ENCODE data around the gene ZNF611. TPM values are rescaled to one million over a fixed set of nuclear protein-coding genes. Genes with fewer than 3 reads are reported as not detected.
"Not testable (repeated sequence)": the region's sequence is repeated elsewhere in the genome, so short reads cannot be mapped to it uniquely, and the experiment has no call there.

The ZNF611 gene
- total RNA-seq, 1 experiment from 2014 or later = 7.5 TPM

- DNase-seq (ENCODE audit: low spot score) = no peak
These were observed 18.3 kb downstream of the ZNF611 start for GRCh38 chr19:52716522-52716921.

GRCh38 chr19:52715902-52716301 is 18.9 kb downstream of the ZNF611 start:
- not testable (repeated sequence) for DNase-seq (ENCODE audit: low spot score)

GRCh38 chr19:52715330-52715729 is 19.5 kb downstream of the ZNF611 start:
- DNase-seq (ENCODE audit: low spot score) = not testable (repeated sequence)

- not testable (repeated sequence) for DNase-seq (ENCODE audit: low spot score)
These were observed 21.8 kb downstream of the ZNF611 start for GRCh38 chr19:52713051-52713450.

- DNase-seq (ENCODE audit: low spot score) = not testable (repeated sequence)
These were observed 23.2 kb downstream of the ZNF611 start for GRCh38 chr19:52711661-52712060.

GRCh38 chr19:52710538-52710937 is 24.3 kb downstream of the ZNF611 start:
- DNase-seq (ENCODE audit: low spot score) = no peak

GRCh38 chr19:52705615-52706014 is 29.2 kb downstream of the ZNF611 start:
- not testable (repeated sequence) for DNase-seq (ENCODE audit: low spot score)

- no peak for DNase-seq (ENCODE audit: low spot score)
These were observed 30.9 kb downstream of the ZNF611 start for GRCh38 chr19:52703917-52704316.

- DNase-seq (ENCODE audit: low spot score) = no peak
These were observed 34.2 kb downstream of the ZNF611 start for GRCh38 chr19:52700673-52701072.

GRCh38 chr19:52699555-52699954 is 35.3 kb downstream of the ZNF611 start:
- DNase-seq (ENCODE audit: low spot score) = not testable (repeated sequence)

GRCh38 chr19:52695996-52696395 is 38.8 kb downstream of the ZNF611 start:
- no peak for DNase-seq (ENCODE audit: low spot score)

GRCh38 chr19:52694921-52695320 is 39.9 kb downstream of the ZNF611 start:
- no peak for DNase-seq (ENCODE audit: low spot score)

- not testable (repeated sequence) for DNase-seq (ENCODE audit: low spot score)
These were observed 40.6 kb downstream of the ZNF611 start for GRCh38 chr19:52694281-52694680.

- no peak for DNase-seq (ENCODE audit: low spot score)
These were observed 42.3 kb downstream of the ZNF611 start for GRCh38 chr19:52692431-52693008.

- DNase-seq (ENCODE audit: low spot score) = no peak
These were observed 43.1 kb downstream of the ZNF611 start for GRCh38 chr19:52691737-52692136.

GRCh38 chr19:52691215-52691610 is 43.6 kb downstream of the ZNF611 start:
- DNase-seq (ENCODE audit: low spot score) = no peak

GRCh38 chr19:52690369-52691214 is 44.3 kb downstream of the ZNF611 start:
- DNase-seq (ENCODE audit: low spot score) = peak; percentile 91

GRCh38 chr19:52689843-52690368 is 44.9 kb downstream of the ZNF611 start:
- DNase-seq (ENCODE audit: low spot score) = no peak

- DNase-seq (ENCODE audit: low spot score) = not testable (repeated sequence)
These were observed 45.7 kb downstream of the ZNF611 start for GRCh38 chr19:52688925-52689796.

GRCh38 chr19:52688335-52688734 is 46.5 kb downstream of the ZNF611 start:
- no peak for DNase-seq (ENCODE audit: low spot score)

- no peak for DNase-seq (ENCODE audit: low spot score)
These were observed 47.2 kb downstream of the ZNF611 start for GRCh38 chr19:52687684-52688083.

- DNase-seq (ENCODE audit: low spot score) = no peak
These were observed 49.0 kb downstream of the ZNF611 start for GRCh38 chr19:52685811-52686210.

All from H4 (cell line).